Hematopoietic multipotent progenitor cell treated with erythropoietin and hydrocortisone succinate and interleukin-3 and kit ligand, for 6 days (in vitro differentiated cells): ENCODE results near the gene PTK6.

ENCODE experiments used
- DNase-seq: peaks from one replicate; pipeline ENCODE4 v3.0.0-alpha.2; 2015

PTK6 gene

DNA sequence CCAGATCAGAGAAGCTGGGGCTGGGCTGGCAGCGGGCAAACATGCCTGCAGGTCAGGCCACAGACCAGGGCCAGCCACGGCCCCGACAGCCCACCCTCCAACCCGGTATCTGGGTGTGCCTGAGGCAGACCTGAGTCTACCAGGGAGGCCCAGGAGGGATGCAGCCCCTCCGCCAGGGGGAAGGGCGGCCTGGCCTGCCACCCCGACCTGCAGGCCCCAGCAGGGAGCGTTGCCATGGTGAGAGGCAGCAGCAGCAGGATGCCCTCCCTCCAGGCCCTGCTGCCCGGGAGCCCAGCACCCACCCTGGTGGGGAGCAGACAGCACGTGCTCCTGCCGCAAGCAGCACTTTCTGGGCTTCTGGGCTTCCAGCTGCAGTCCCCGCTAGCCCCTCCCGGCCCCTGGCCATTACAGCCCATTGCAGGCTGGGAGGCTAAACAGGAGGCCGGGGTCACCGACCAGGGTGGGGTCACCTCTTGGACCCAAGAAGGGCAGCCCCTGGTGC is 34.5 kb downstream of the PTK6 start:
- no peak for DNase-seq

DNA sequence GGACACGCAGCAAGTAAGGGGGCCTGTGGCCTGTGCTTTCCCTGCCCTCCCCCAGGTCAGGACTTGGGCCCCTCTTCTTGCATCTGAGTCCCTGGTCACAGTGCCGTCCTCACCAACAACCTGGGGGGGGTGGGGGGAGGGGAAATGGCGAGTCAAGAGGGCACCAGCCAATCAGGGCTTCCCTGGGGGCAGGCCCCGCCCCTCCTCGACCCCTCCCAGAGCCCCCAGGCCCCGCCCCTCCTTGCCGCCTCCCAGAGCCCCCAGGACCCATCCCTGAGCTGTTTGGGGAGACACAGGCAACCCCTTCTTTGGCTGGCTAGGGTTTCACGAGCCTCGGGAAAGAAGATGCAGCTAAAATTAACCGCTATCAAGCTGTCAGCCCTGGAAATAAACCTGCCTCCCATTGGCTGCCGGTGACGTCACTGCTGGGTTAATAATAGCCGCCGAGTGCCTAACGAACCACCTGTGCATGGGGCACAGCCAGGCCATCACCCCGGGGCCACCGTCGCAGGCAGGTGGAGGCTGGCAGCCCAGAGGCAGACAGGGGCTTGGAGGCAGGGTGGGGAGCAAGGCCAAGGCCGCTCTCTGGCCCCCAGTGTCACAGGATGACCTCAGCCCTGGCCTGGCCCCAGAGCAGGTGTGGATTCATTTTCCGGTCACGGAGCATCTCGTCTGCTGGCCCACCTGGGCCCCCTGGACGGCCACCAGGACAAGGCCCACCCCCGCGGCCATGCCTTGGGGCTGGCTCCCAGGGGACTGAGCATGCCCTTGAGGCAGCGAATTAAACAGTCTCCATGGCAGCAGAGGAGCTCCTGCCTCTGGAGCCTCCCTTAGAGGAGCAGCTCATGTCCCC is 35.1 kb downstream of the PTK6 start:
- no peak for DNase-seq

DNA sequence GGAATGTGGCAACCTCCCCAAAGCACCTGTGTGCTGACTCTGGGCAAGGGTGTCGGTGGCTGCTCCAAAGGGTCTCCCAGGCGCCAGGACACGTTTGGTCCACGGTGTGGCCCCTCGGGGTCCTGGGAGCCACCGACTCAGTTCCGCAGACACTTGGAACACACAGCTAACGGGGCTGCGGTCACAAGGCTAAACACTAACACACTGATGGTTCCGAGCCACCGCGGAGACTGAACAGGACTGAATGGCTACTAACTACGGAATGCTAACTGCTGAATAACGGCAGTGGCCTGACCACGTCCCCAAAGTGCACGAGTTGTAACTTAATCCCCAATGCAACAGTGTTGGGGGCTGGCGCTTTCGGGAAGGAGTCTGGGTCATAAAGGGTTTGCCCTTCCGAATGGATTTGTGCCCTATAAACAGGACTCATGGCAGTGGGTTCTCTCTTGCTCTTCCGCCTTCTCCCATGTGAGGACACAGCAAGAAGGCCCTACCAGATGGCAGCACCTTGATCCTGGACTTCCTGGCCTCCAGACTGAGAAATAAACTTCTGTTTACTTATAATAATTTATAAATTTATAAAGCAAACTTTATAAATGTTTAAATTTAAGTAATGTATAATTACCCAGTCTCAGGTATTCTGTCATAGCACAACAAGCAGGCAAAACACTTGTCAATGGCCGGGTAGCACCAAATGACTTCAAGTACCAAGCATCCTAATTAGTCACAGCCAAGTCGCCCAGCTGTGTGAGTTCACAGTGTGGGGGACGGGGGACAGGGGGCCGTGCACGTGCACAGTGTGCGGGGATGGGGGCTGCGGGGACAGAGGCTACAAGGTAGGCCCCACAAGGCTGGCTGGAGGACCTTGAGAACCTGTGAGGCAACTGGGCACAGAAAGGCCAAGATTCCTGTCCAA is 36.0 kb downstream of the PTK6 start:
- no peak for DNase-seq

DNA sequence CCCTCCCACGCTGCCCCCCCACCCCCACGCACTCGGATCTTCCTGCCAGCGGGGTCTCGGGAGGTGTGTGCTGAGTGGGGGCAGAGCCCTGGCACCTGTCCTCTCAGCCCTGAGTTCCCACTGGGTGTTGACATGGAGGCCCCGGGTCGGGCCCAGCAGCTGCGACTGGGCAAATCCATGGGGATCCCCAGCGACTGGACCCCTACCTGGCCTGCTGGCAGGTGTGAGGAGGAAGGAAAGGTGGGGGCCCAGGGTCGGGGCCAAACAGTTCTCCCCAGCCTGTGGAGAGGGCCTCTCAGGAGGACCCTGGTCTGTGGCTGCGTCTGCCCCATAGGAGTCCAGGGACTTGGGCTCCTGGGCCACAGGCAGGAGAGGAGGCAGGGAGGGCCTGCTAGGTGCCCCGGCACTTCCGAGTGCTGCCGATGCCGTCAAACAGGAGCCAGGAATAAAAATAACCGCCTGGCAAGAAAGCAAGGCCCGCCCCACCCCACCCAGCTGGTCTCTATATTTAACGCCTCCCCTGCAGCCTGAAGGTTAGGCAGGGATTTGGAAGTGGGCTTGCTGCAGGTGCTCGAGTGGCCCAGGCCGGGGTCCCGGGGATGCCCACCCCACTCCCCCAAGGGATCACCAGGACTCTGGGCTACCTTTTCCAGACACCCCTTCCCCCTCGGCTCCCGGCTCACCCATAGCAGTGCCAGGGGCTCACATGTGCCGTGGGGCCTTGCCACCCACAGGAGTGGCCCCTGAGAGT is 36.9 kb downstream of the PTK6 start:
- DNase-seq: no peak

DNA sequence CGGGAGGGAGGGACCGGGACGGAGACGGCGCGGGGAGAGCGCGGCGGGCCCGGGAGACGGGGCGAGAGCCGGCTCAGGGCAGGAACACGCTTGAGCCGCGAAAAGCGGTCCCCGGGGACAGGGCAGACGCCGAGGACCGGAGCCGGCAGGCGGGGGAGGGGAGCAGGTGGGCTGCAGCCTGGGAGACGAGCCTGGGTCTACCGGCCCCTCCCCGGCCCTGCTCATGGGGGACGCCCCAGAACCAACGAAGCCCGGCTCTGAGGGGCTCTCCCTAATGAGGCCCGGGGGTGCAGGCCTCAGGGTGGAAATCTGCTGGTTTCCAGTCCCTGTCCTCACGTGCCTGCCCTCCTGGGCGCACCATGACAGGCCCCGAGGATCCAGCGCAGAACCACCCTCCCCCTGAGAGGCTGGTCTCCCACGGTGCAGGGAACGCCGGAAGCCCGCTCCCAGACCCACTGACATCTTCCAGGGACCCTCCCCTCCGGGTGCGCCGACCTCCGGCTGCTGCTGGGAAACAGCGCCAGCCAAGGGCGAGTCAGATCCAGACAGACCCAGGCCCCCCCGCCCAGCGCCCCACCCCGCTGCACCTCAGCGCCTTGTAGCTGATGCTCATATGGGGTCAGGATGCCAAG is 37.7 kb downstream of the PTK6 start:
- DNase-seq: no peak

DNA sequence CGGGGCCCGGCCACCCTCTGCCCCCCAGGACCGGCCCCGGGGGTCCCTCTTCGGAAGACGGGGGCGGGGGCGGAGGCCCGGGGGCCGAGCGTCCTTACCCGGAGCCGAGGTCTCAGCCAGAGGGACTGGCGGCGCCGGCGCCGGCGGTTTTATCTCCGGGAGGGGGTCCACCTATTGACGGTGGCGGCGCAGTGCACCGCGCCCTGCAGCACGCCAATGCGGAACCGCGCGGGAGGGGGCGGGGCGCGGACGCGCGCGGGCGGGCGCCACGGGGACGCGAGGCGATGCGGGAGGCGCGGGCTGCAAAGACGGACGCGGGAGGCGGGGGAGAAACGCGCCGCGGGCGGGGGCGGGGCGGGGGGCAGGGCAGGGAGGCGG is 38.2 kb downstream of the PTK6 start, which contains the start of gene EEF1A2:
TSS of gene EEF1A2 (minus strand) at position 124 of the 378 bp plus-strand sequence. CDS start 1,320 bp downstream, outside the sequence.
- peak; percentile 49 for DNase-seq

DNA sequence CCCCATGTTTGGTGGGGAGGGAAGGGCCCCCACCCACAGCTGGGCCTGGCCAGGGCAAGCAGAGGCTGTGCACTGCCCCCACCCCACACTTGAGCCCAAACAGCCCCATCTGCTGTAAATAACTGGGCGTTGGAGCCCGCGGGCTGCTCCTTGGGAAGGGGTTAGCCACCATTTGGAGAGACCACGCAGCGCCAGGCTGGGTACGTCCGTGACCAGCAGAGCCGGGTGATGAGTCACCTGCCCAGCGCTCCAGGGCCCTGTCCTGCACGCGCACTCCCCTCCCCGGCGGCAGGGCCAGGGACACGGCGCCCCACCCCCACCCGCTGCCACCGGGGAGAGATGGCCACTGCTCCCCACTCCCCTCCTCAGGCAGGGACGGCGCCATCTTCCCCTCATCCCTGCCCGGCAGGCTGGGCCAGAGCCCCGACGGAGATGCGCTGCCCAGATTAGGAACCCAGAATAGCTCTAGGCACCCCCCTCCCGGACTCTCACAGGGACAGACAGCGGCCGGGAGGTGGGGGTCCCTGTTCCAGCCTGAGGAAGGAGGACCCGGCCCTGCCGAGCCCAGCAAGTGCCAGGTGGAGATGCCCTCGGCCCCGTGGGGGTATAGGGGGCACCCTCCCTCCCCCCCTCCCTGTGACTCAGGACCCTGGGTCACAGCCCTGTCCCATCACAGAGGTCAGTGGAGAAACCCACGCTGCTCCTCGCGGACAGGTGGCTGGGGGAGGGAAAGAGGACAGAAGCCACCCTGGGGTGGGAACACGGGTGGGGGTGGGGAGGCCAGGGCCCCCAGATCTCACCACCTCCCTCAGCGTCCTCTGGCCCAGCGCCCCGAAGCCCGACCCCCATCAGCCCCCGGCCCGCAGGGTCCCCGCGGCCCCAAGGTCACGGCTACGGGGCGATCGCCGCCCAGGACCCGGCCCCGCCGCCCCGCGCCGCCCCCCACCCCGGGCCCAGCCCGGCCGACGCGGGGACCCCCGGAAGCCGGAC is 38.9 kb downstream of the PTK6 start:
- DNase-seq: no peak

DNA sequence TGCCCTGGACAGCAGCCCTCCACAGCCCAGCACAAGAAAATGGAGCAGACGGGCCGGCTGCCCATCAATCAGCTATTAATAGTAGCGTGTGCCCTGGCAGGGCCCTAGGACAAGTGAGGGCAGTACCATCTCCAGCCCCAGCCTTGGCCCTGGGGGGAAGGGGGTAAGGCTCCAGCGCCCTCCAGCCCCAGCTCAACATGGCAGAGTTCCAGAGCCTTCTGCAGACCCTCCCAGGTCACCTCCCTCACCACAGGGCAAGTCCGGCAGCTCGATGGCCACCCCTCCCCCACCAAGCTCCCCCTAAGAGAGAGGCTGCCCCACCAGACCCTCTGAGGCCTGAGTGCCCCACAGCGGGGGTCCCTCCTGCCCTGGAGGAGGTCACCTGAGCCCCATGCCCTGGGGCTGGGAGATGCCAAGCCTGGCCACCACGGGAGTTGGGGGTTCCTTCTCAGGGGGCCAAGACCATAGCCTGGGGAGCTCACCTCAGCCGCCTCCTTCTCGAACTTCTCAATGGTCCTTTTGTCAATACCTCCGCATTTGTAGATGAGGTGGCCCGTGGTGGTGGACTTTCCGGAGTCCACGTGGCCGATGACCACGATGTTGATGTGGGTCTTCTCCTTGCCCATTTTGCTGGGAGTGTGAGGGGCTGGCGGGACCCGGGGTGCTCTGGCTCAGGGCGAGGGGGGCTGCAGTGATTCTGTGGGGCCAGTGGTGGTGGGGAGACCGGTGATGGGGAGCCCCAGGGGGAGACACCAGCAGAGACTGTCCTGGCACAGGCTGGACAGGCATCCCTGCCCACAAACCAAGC is 39.8 kb downstream of the PTK6 start:
- no peak for DNase-seq

DNA sequence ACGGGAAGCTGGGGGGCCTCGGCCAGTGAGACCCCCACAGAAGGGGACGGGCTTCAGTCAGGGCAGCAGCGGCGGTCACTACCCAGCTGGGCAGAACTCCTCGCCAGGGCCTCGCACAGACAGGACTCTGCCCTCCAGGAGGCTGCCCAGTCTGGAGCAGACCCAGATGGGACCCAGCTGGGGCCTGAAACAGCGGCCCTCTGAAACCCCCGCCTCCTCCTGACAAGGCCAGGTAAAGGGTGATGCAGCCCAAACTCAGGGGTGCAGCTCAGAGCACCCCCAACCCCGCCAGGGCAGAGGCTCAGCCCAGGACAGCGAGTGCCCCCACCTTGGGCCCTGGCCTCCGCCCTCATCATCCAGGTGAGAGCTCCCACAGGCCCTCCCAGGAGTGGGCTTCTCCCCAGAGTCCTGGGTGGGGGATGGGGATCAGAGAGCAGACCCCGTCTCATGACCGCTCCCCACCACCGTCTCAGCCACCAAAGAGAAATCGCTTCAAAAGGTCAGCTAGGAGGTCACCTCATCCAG is 40.5 kb downstream of the PTK6 start:
- no peak for DNase-seq

DNA sequence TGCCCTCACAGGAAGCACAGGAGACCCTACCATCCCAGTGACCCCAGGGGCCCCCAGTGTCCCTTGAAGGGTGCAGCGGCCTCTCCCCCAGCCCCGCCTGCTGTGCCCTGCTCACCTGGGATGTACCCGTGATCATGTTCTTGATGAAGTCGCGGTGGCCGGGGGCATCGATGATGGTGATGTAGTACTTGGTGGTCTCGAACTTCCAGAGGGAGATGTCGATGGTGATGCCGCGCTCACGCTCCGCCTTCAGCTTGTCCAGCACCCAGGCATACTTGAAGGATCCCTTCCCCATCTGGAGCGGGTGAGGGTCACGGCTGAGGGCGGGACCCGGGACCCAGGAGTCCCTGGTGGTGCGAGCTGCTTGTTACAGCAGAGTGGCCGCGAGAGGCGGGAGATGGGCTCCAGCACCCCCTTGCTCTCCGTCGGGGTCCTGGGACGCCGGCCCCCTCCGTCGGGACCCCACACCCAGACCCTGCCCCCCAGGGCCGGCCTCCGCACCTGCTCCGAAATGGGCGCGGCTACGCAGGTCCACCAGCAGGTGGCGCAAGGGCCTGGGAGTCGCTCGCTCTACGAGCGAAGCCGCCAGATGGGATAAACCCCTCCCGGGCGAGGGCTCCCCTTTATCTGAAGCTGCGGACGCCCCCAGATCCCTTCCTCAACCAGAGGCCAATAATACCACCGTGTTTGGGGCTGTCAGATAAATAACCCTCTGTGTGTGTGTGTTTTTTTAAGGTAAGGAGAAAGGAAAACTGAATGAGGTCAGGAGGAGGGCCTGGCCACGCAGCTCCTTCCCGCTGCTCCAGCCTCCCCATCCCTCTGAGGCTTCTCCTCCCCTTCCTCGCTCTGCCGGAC is 41.2 kb downstream of the PTK6 start:
- peak; percentile 84 for DNase-seq

DNA sequence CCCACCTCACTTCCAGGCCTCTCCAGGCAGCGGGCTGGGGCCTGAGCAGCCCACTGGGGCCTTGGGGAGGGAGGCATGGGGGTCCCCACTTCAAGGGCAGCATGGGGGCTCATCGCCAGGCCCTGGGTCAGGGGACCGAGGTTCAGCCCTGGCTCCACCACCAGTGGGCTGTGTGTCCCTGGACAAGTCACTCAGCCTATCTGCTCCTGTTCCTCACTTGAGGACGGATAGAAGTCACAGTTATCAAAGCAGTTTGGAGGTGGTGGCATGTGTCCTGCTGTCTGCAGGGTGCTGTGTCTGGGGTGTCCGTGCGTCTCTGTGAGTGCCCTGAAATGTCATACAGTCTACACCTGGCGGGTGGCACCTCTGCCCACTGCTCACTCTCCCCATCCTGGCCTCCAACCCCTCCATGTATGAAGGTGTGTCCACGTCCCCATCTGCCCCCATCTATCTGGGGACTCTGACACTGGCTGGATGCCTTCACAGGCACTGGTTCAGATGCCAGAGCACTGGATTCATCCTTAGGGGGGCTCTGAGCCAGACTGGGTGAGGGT is 41.9 kb downstream of the PTK6 start:
- no peak for DNase-seq

DNA sequence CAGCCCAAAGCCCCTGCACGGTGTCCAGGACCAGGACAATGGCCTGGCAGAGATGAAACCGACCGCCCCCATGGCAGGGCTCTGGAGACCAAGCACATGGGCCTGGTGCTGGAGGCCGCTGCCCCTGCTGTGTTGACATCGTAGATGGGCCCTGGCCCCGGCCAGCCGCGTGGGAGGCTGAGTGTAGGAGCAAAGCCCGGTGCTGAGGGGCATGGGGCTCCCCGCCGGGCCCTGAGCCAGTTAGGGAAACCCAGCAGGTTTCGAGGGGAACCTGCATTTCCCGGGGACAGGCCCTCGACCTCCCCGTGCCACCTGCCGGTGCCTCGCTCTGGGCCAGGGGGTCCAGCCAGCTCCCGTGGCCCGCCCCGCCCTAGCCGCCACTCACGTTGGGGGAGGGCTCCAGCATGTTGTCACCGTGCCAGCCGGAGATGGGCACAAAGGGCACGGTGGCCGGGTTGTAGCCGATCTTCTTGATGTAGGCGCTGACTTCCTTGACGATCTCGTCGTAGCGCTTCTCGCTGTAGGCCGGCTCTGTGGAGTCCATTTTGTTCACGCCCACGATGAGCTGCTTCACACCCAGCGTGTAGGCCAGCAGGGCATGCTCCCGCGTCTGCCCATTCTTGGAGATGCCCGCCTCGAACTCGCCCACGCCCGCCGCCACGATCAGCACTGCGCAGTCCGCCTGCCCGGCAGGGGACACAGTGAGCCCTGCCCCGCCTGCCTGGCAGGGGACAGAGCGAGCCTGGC is 42.6 kb downstream of the PTK6 start:
- no peak for DNase-seq

DNA sequence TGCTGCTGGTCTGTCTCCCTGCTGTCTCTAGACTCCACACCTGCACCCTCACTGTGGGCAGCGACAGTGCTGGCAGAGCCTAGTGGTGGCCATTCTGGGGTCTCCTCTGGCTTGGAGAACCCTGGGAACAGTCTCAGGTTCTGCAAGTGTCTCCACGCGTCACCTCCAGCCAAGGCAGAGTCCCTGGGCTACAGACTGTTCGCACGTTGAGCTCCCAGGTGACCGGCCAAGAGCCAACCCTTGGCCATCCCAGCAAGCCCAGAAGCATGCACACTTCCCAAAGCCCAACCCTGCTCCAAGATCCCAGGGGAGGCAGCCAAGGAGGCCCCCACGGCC is 43.1 kb downstream of the PTK6 start:
- no peak for DNase-seq

DNA sequence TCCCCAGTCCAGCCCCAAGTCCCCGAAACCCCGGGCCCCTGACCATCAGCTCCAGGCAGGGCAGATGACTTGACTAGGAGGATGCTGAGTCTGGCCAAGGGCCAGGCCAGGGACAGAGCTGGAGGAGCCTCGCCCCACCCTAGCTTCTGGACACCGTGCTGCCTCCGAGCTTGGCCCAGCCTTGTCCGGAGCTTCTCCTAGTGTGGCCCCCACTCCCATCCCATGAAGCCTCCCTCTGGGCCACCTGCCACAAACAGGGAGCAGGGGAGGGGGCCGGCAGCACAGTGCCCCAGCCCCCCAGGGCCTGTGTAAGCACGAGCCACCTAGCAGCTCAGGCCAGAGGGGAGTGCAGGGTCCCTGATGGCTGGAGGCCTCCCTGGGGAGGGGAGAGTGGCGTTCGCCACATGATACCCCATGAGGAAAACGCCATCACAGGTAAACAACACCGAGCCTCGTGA is 43.6 kb downstream of the PTK6 start:
- no peak for DNase-seq

DNA sequence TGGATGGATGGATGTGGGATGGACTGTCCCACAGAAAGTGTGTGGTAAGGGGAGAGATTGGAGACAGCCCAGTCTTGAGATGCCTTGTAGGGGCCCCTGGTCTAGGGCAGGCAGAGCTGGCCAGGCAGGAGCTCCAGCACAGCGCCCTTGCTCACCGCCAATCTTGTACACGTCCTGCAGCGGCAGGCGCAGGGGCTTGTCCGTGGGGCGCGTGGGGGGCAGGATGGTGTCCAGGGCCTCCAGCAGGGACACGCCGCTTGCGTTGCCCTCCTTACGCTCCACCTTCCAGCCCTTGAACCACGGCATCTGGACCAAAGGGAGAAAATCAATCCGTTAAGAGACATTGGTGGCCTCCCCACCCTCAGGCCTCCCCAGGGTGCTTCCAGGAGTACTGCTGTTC is 44.2 kb downstream of the PTK6 start:
- no peak for DNase-seq

DNA sequence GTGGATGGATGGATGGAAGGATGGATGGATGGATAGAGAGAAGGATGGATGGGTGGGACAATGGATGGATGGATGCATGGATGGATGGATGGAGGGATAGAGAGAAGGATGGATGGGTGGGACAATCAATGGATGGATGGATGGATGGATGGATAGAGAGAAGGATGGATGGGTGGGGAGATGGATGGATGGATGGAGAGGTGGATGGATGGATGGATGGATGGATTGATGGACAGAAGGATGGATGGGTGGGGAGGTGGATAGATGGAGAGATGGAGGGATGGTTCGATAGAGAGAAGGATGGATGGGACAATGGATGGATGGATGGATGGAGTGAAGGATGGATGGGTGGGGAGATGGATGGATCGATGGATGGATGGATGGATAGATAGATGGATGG is 44.7 kb downstream of the PTK6 start:
- DNase-seq: no peak

DNA sequence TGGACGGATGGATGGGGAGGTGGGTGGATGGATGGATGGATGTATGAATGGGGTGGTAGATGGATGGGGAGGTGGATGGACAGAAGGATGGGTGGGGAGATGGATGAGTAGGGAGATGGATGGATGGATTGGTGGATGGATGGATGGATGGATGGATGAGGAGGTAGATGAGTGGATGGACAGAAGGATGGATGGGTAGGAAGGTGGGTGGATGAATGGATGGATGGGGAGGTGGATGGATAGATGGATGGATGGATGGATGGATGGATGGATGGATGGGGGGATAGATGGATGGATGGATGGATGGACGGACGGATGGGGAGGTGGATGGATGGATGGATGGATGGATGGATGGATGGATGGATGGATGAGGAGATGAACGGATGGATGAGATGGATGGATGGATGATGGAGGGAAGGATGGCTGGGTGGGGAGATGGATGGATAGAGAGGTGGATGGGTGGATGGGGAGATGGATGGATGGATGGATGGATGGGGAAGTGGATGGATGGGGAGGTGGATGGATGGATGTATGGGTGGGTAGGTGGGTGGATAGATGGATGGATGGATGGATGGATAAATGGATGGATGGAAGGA is 45.4 kb downstream of the PTK6 start:
- no peak for DNase-seq

DNA sequence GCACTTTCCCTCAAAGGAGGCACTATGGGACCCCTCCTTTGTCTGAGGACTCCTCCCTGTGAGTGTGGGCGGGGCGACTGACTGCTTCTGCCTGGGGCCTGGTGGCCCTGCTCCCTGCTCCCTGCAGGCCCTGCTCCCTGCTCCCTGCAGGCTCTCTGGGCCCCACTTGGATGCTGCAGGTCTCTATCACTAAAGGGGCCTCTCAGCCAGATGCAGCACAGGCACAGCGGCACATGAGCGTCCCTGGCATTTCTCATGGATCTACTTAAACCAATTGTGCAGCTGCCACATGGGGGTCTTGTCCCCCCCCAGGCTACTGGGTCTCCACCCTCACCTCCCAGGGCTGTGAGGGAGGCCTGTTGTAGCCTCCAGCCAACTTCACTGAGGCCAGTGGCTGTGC is 46.1 kb downstream of the PTK6 start:
- DNase-seq: no peak
